ENCODE measurements around the gene ALK.

Gene ALK

DNA sequence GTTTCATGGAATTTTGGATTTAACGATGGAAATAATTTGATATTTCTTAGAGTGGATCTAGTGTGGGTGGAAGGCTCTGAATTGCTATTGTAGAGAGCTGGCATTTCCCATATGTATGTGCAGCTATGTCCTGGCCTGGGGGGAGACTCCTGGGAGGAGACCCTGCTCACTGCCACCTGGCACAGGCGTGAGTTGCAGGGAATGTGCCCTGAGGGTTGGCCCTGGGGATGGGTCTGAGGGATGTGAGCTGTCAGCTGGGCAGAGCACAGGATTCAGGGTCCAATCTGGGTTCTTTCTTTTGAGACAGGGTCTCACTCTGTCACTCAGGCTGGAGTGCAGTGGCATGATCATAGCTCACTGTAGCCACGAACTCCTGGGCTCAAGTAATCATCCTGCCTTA, 686.0 kb downstream of the ALK start:
- H4K20me1 ChIP-seq = no peaks in the 10 kb centered on the region
- H3K27me3 ChIP-seq = no peaks in the 10 kb centered on the region
- no peaks in the 10 kb centered on the region for H3K9me3 ChIP-seq
- no peak overlapping the region for H3K9ac ChIP-seq
- no peak overlapping the region for H3K27ac ChIP-seq
- no peaks in the 10 kb centered on the region for H3K4me1 ChIP-seq
- no peak overlapping the region for H3K4me2 ChIP-seq
- H3K4me3 ChIP-seq = no peak overlapping the region
- no peak for TF ChIP-seq Cebpa-rat (IDR thresholded peaks at IDR 0.05)
- no peaks in the 10 kb centered on the region for H3K36me3 ChIP-seq

GRCh38 chr2:29233428-29233827, 688.0 kb downstream of the ALK start:
- H3K27ac ChIP-seq = no peak overlapping the region
- H3K36me3 ChIP-seq = no peaks in the 10 kb centered on the region
- no peaks in the 10 kb centered on the region for H4K20me1 ChIP-seq
- no peak overlapping the region for H3K4me3 ChIP-seq
- H3K9ac ChIP-seq = no peak overlapping the region
- H3K4me1 ChIP-seq = peaks cover 11% of the 10 kb centered on the region
- no peak for TF ChIP-seq Cebpa-rat (IDR thresholded peaks at IDR 0.05)
- no peak overlapping the region for H3K4me2 ChIP-seq
- no peaks in the 10 kb centered on the region for H3K27me3 ChIP-seq
- H3K9me3 ChIP-seq = no peaks in the 10 kb centered on the region

GRCh38 chr2:29232041-29232440, 689.3 kb downstream of the ALK start:
- H3K9ac ChIP-seq = no peak overlapping the region
- no peaks in the 10 kb centered on the region for H3K36me3 ChIP-seq
- H3K27me3 ChIP-seq = no peaks in the 10 kb centered on the region
- no peak overlapping the region for H3K27ac ChIP-seq
- no peaks in the 10 kb centered on the region for H3K9me3 ChIP-seq
- H3K4me1 ChIP-seq = peaks cover 24% of the 10 kb centered on the region
- H4K20me1 ChIP-seq = no peaks in the 10 kb centered on the region
- H3K4me3 ChIP-seq = no peak overlapping the region
- H3K4me2 ChIP-seq = no peak overlapping the region
- no peak for TF ChIP-seq Cebpa-rat (IDR thresholded peaks at IDR 0.05)

GRCh38 chr2:29229640-29230039, 691.7 kb downstream of the ALK start:
- H3K4me3 ChIP-seq = no peak overlapping the region
- H3K27me3 ChIP-seq = no peaks in the 10 kb centered on the region
- peaks cover 26% of the 10 kb centered on the region for H3K4me1 ChIP-seq
- no peaks in the 10 kb centered on the region for H3K9me3 ChIP-seq
- no peak for TF ChIP-seq Cebpa-rat (IDR thresholded peaks at IDR 0.05)
- H3K27ac ChIP-seq = no peak overlapping the region
- H3K9ac ChIP-seq = no peak overlapping the region
- no peak overlapping the region for H3K4me2 ChIP-seq
- H3K36me3 ChIP-seq = no peaks in the 10 kb centered on the region
- H4K20me1 ChIP-seq = no peaks in the 10 kb centered on the region

- no peak overlapping the region for H3K27ac ChIP-seq
- no peaks in the 10 kb centered on the region for H4K20me1 ChIP-seq
- no peak overlapping the region for H3K9ac ChIP-seq
- no peak for TF ChIP-seq Cebpa-rat (IDR thresholded peaks at IDR 0.05)
- H3K4me1 ChIP-seq = peaks cover 33% of the 10 kb centered on the region
- H3K36me3 ChIP-seq = no peaks in the 10 kb centered on the region
- no peaks in the 10 kb centered on the region for H3K9me3 ChIP-seq
- H3K4me2 ChIP-seq = peak overlapping the region; percentile 30; the same call in 1 of the 2 replicates
- no peaks in the 10 kb centered on the region for H3K27me3 ChIP-seq
- no peak overlapping the region for H3K4me3 ChIP-seq
These were observed 692.4 kb downstream of the ALK start for GRCh38 chr2:29228947-29229346.

- no peaks in the 10 kb centered on the region for H3K27me3 ChIP-seq
- no peak overlapping the region for H3K4me3 ChIP-seq
- H4K20me1 ChIP-seq = no peaks in the 10 kb centered on the region
- TF ChIP-seq Cebpa-rat (IDR thresholded peaks at IDR 0.05) = no peak
- H3K27ac ChIP-seq = no peak overlapping the region
- H3K9me3 ChIP-seq = no peaks in the 10 kb centered on the region
- peaks cover 41% of the 10 kb centered on the region for H3K4me1 ChIP-seq
- no peaks in the 10 kb centered on the region for H3K36me3 ChIP-seq
- peak overlapping the region; percentile 52 for H3K4me2 ChIP-seq
- no peak overlapping the region for H3K9ac ChIP-seq
These were observed 693.3 kb downstream of the ALK start for GRCh38 chr2:29227935-29228675.

DNA sequence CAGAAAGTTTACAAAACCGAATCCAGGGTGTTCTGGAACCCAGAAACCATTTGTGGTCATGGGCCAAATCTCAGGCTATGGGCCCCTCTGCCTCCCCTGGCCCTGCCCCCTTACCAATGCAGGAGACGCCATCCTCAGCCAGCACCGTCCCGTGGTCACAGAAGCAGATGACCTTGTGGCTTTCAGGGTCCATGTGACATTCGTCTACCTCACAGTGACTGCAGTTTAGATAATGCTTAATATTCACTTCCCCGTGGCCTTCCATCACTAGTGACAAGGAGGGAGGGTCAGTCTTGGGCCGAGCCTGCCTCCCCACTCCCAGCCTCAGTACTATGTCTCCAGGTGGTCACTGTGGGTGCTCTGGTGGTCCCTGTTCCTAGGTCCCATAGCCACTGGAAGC, 694.6 kb downstream of the ALK start:
- TF ChIP-seq Cebpa-rat (IDR thresholded peaks at IDR 0.05) = no peak

GRCh38 chr2:29226375-29226774, 695.0 kb downstream of the ALK start:
- Histone ChIP-seq H3K4me2 (no peak overlapping the region), H3K4me3 (no peak overlapping the region), H4K20me1 (no peaks in the 10 kb centered on the region), H3K9me3 (no peaks in the 10 kb centered on the region), H3K36me3 (no peaks in the 10 kb centered on the region), H3K27me3 (no peaks in the 10 kb centered on the region), H3K4me1 (peaks cover 41% of the 10 kb centered on the region), H3K27ac (no peak overlapping the region), H3K9ac (no peak overlapping the region)
- no peak for TF ChIP-seq Cebpa-rat (IDR thresholded peaks at IDR 0.05)

More for the DNA sequence above, 694.6 kb downstream of the ALK start:
- H4K20me1 ChIP-seq = no peaks in the 10 kb centered on the region
- peaks cover 41% of the 10 kb centered on the region for H3K4me1 ChIP-seq
- H3K4me3 ChIP-seq = no peak overlapping the region
- no peak overlapping the region for H3K9ac ChIP-seq
- no peaks in the 10 kb centered on the region for H3K9me3 ChIP-seq
- no peaks in the 10 kb centered on the region for H3K27me3 ChIP-seq
- no peaks in the 10 kb centered on the region for H3K36me3 ChIP-seq
- H3K4me2 ChIP-seq = no peak overlapping the region
- no peak overlapping the region for H3K27ac ChIP-seq

GRCh38 chr2:29225814-29226213, 695.6 kb downstream of the ALK start:
- Histone ChIP-seq H3K27me3 (no peaks in the 10 kb centered on the region), H3K9ac (no peak overlapping the region), H4K20me1 (no peaks in the 10 kb centered on the region), H3K4me1 (peaks cover 41% of the 10 kb centered on the region), H3K4me2 (no peak overlapping the region), H3K36me3 (no peaks in the 10 kb centered on the region), H3K4me3 (no peak overlapping the region), H3K27ac (no peak overlapping the region), H3K9me3 (no peaks in the 10 kb centered on the region)
- no peak for TF ChIP-seq Cebpa-rat (IDR thresholded peaks at IDR 0.05)

DNA sequence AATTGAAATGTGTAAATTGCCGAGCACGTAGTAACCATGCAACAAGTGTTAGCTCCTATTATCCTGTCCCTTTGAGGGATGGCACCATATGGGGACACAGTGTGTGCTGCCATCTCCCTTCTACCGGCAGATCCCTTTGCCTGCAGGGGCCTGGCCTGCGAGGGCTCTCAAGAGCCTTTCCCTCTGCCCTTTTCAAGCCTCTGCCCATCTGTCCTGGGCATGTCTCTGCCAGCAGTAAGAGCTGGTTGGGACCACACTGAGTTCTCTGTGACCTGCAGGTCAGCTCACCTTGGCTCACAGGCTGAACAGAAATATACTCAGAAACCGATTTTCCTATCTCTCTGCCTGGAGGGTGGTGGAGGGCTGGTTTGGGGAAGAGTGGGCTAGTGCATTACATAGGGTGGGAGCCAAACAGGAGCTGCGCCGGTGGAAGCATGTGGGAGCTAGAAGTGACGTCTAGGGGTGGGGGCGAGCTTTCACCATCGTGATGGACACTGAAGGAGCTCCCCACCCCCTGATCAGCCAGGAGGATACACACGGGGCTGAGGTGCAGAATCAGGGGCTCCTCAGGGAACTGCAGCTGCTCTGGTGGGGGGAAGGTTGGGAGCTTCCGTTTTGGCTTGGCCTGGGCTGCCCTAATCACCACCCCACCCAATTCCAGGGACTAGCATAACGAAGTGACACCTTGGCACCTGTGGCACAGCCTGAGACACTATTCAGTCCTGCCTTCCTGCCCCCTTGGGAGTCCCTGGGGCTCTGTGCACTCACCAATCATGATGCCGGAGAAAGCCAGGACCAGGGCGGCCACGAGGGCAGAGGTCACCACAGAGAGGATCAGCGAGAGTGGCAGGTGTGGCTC, 696.5 kb downstream of the ALK start:
- no peaks in the 10 kb centered on the region for H3K36me3 ChIP-seq
- no peak overlapping the region for H3K4me3 ChIP-seq
- H3K4me2 ChIP-seq = peak overlapping the region; percentile 51; the same call in 1 of the 2 replicates
- no peaks in the 10 kb centered on the region for H3K27me3 ChIP-seq
- TF ChIP-seq Cebpa-rat (IDR thresholded peaks at IDR 0.05) = no peak
- no peak overlapping the region for H3K27ac ChIP-seq
- H3K9ac ChIP-seq = no peak overlapping the region
- H4K20me1 ChIP-seq = no peaks in the 10 kb centered on the region
- peaks cover 41% of the 10 kb centered on the region for H3K4me1 ChIP-seq
- H3K9me3 ChIP-seq = 0 out of 2 replicates have a peak, but pooled peaks cover 3% of the 10 kb centered on the region

All from BLaER1 (cell line).